HL-60 (cell line): Measurements from ENCODE around the gene HAUS1.
"Not testable (repeated sequence)": the region's sequence is repeated elsewhere in the genome, so short reads cannot be mapped to it uniquely, and the experiment has no call there.

Experiments
- DNase-seq, 2 experiments: peaks; one replicate each; pipeline ENCODE4 v3.0.0-alpha.2; 2010 to 2020; ENCODE audit warnings: low read depth in 1 of 2, low spot score in 1 of 2
- H3K27ac ChIP-seq: fragments of 250-450 bp; sonication (Bioruptor Pico); replicated peaks from 2 replicates; pipeline ENCODE4 v1.5.1; 2020; ENCODE audit warnings: mild to moderate bottlenecking, moderate library complexity
- H3K27me3 ChIP-seq: fragments of 250-450 bp; sonication (Bioruptor Pico); 2 replicates; pipeline ENCODE4 v1.5.1; 2021; ENCODE audit warnings: mild to moderate bottlenecking, moderate library complexity; ENCODE audit not compliant: insufficient read depth, poor library complexity, severe bottlenecking
- H3K4me3 ChIP-seq: replicated peaks from 2 replicates; pipeline ENCODE4 v1.5.1; 2011; ENCODE audit warnings: mild to moderate bottlenecking, control low read depth, low read length; ENCODE audit not compliant: insufficient read depth
- GABPA ChIP-seq: IDR thresholded peaks from 2 replicates; pipeline ENCODE4 v1.6.1; 2012; ENCODE audit warnings: low read depth
- POLR2AphosphoS5 ChIP-seq: IDR thresholded peaks from 2 replicates; pipeline ENCODE4 v1.6.1; 2012; ENCODE audit warnings: low read depth
- SPI1 ChIP-seq: IDR thresholded peaks from 2 replicates; pipeline ENCODE4 v1.6.1; 2012; ENCODE audit warnings: low read depth, mild to moderate bottlenecking, borderline replicate concordance
- TF ChIP-seq, protein P1 (sequence below): IDR thresholded peaks from one replicate; pipeline ENCODE4 v1.5.1; 2011; ENCODE audit warnings: low read length, control low read depth, inconsistent platforms; ENCODE audit not compliant: insufficient read depth
- TF ChIP-seq, protein P2 (sequence below): IDR thresholded peaks from 2 replicates; pipeline ENCODE4 v1.6.1; 2012; ENCODE audit warnings: low read depth; ENCODE audit not compliant: insufficient replicate concordance

Gene HAUS1

DNA sequence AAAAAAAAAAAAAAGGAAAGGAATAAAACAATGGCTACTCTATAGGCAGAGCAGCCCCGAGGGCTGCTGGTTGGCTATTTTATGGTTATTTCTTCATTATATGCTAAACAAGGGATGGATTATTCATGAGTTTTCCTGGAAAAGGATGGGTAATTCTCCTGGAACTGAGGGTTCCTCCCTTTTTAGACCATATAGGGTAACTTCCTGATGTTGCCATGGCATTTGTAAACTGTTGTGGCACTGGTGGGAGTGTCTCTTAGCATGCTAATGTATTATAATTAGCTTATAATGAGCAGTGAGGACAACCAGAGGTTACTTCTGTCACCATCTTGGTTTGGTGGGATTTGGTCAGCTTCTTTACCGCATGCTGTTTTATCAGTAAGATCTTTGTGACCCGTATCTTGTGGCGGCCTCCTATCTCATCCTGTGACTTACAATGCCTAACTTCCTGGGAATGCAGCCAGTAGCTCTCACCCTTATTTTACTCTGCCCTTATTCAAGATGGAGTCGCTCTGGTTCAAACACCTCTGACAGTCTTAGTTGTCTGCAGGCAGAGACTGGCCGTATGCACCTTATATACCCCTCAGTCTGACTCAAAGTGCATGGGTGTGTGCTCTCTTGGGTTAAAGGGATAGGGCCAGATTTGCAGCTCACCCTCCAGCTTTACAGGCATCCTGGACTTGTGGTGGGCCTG is 57.7 kb downstream of the HAUS1 start:
- Histone ChIP-seq H3K27ac (no peak overlapping the region), H3K27me3 (no peaks in the 10 kb centered on the region), H3K4me3 (no peak overlapping the region)
- no peak for DNase-seq
- no peak for TF ChIP-seq GABPA
- TF ChIP-seq, protein P1, sequence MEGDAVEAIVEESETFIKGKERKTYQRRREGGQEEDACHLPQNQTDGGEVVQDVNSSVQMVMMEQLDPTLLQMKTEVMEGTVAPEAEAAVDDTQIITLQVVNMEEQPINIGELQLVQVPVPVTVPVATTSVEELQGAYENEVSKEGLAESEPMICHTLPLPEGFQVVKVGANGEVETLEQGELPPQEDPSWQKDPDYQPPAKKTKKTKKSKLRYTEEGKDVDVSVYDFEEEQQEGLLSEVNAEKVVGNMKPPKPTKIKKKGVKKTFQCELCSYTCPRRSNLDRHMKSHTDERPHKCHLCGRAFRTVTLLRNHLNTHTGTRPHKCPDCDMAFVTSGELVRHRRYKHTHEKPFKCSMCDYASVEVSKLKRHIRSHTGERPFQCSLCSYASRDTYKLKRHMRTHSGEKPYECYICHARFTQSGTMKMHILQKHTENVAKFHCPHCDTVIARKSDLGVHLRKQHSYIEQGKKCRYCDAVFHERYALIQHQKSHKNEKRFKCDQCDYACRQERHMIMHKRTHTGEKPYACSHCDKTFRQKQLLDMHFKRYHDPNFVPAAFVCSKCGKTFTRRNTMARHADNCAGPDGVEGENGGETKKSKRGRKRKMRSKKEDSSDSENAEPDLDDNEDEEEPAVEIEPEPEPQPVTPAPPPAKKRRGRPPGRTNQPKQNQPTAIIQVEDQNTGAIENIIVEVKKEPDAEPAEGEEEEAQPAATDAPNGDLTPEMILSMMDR = no peak
- TF ChIP-seq SPI1 = no peak
- TF ChIP-seq POLR2AphosphoS5 = no peak

DNA sequence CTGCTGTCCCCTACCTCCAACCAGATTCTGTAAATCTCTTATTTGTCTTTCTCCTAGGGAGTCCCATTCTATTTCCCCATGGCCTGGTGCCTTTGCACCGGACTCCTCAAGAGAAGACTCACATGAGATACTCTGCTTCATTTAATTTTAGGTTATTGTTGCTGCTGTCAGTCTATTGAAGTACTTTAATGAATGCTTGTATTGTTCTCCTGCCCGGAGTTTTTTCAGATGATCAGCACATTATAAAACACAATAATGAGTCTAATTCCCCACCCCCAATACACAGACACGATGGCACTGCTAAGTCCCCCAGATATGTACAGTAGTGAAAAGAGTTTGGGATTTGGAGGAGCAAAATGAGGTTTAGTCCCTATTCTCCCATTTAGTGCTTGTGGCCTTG is 58.9 kb downstream of the HAUS1 start:
- Histone ChIP-seq H3K27ac (no peak overlapping the region), H3K4me3 (no peak overlapping the region), H3K27me3 (no peaks in the 10 kb centered on the region)
- DNase-seq = no peak
- no peak for TF ChIP-seq POLR2AphosphoS5
- TF ChIP-seq, protein P1 = no peak
- TF ChIP-seq SPI1 = no peak
- TF ChIP-seq, protein P2, sequence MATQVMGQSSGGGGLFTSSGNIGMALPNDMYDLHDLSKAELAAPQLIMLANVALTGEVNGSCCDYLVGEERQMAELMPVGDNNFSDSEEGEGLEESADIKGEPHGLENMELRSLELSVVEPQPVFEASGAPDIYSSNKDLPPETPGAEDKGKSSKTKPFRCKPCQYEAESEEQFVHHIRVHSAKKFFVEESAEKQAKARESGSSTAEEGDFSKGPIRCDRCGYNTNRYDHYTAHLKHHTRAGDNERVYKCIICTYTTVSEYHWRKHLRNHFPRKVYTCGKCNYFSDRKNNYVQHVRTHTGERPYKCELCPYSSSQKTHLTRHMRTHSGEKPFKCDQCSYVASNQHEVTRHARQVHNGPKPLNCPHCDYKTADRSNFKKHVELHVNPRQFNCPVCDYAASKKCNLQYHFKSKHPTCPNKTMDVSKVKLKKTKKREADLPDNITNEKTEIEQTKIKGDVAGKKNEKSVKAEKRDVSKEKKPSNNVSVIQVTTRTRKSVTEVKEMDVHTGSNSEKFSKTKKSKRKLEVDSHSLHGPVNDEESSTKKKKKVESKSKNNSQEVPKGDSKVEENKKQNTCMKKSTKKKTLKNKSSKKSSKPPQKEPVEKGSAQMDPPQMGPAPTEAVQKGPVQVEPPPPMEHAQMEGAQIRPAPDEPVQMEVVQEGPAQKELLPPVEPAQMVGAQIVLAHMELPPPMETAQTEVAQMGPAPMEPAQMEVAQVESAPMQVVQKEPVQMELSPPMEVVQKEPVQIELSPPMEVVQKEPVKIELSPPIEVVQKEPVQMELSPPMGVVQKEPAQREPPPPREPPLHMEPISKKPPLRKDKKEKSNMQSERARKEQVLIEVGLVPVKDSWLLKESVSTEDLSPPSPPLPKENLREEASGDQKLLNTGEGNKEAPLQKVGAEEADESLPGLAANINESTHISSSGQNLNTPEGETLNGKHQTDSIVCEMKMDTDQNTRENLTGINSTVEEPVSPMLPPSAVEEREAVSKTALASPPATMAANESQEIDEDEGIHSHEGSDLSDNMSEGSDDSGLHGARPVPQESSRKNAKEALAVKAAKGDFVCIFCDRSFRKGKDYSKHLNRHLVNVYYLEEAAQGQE = no peak
- TF ChIP-seq GABPA = no peak

DNA sequence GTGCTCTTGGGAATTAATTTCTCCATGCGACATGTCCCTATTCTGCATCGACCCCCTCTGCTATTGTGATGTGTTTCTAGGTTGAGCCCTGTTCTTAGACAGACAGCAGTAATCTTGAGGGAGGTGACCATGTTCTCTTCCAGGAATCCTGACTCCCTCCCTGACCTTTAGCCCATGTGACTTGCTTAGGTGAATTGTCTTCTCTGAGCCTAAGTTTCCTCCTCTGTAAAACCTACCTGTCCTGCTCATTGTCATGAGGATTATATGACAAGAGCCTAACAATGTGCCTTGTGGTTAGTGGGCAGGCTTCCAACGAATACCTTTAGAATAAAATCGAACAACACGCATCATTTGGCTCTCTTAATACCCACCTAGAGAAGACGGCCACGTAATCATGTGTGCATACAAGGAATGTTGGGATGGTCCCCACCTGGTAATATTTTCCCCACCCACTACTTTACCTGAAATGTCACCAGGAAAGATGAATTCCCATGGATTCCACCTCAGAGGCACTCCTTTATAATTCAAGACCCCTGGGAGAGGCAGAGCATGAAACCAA is 59.8 kb downstream of the HAUS1 start:
- no peaks in the 10 kb centered on the region for H3K27me3 ChIP-seq
- TF ChIP-seq, protein P2 = no peak
- H3K27ac ChIP-seq = no peak overlapping the region
- no peak overlapping the region for H3K4me3 ChIP-seq
- no peak for DNase-seq

DNA sequence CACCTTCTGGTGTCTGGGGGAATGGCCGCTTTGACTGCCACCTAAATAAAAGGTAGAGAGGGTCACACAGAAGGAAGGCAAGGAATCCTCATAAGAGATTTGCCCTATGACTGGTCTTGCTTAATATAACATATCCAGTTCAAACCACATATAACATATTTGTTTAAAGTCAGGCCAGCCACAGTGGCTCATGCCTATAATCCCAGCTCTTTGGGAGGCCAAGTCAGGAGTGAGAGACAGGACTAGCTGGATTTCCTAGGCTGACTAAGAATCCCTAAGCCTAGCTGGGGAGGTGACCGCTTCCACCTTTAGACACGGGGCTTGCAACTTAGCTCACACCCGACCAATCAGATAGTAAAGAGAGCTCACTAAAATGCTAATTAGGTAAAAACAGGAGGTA is 60.3 kb downstream of the HAUS1 start:
- not testable (repeated sequence) for H3K4me3 ChIP-seq, DNase-seq, H3K27me3 ChIP-seq, H3K27ac ChIP-seq

DNA sequence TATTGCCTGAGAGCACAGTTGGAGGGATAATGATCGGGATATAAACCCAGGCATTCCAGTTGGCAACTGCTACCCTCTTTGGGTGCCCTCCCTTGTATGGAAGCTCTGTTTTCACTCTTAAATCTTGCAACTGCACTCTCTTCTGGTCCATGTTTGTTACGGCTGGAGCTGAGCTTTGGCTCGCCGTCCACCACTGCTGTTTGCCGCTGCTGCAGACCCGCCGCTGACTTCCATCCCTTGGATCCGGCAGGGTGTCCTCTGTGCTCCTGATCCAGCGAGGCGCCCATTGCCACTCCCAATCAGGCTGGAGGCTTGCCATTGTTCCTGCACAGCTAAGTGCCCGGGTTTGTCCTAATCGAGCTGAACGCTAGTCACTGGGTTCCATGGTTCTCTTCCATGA is 60.7 kb downstream of the HAUS1 start:
- TF ChIP-seq POLR2AphosphoS5 = no peak
- TF ChIP-seq, protein P1 = no peak
- no peak for TF ChIP-seq SPI1
- TF ChIP-seq GABPA = no peak
- TF ChIP-seq, protein P2 = no peak
- H3K27ac ChIP-seq = no peak overlapping the region
- DNase-seq = no peak
- no peaks in the 10 kb centered on the region for H3K27me3 ChIP-seq
- H3K4me3 ChIP-seq = no peak overlapping the region
